A673 (cell line): ENCODE measurements around the gene P4HB. TPM values are rescaled to one million over a fixed set of nuclear protein-coding genes. Genes with fewer than 3 reads are reported as not detected.

Experiments
- BruUV-seq: library from RNA; stranded (reverse); fragments of 400-500 nt; replicated peaks from 2 replicates; lab custom pipeline; 2021; lab: Mats Ljungman, UMichigan
- CTCF ChIA-PET: fragments of 300-600 bp; sonication (Branson Sonifier 250); formaldehyde crosslinking; loops from one replicate; lab custom pipeline; 2022; ENCODE audit warnings: antibody characterized with exemption; lab: Charles Lee
- POLR2A ChIA-PET: fragments of 300-600 bp; sonication (Branson Sonifier 250); formaldehyde crosslinking; loops from one replicate; lab custom pipeline; 2022; ENCODE audit warnings: antibody characterized with exemption; ENCODE audit not compliant: low non-redundant PET; lab: Charles Lee
- DNase-seq: peaks from one replicate; pipeline ENCODE4 v3.0.0-alpha.2; 2015; ENCODE audit warnings: low spot score
- H3K27ac ChIP-seq: fragments of 200-600 bp; sonication (generic); 2 replicates; pipeline ENCODE4 v1.5.1; 2016; ENCODE audit warnings: mixed run types, low read depth, mild to moderate bottlenecking, mixed read lengths, antibody characterized with exemption, low read length; ENCODE audit not compliant: poor library complexity, severe bottlenecking
- H3K27me3 ChIP-seq: fragments of 200-600 bp; sonication (generic); replicated peaks from 2 replicates; pipeline ENCODE4 v1.6.1; 2017; ENCODE audit warnings: mixed run types, low read depth, mild to moderate bottlenecking, mixed read lengths, antibody characterized with exemption, low read length; ENCODE audit not compliant: insufficient read depth, poor library complexity
- H3K36me3 ChIP-seq: fragments of 200-600 bp; sonication (generic); 2 replicates; pipeline ENCODE4 v1.6.1; 2016; ENCODE audit warnings: mixed run types, mild to moderate bottlenecking, mixed read lengths, antibody characterized with exemption, low read length; ENCODE audit not compliant: insufficient read depth, poor library complexity, severe bottlenecking
- H3K4me1 ChIP-seq: fragments of 200-600 bp; sonication (generic); 2 replicates; pipeline ENCODE4 v1.6.1; 2017; ENCODE audit warnings: mixed run types, mild to moderate bottlenecking, mixed read lengths, antibody characterized with exemption, low read length; ENCODE audit not compliant: insufficient read depth, poor library complexity, severe bottlenecking
- H3K4me3 ChIP-seq: fragments of 200-600 bp; sonication (generic); 2 replicates; pipeline ENCODE4 v1.5.1; 2016; ENCODE audit warnings: low read depth, mixed run types, mild to moderate bottlenecking, mixed read lengths, low read length; ENCODE audit not compliant: poor library complexity, severe bottlenecking
- H3K9me3 ChIP-seq: fragments of 200-600 bp; sonication (generic); 2 replicates; pipeline ENCODE4 v1.6.1; 2016; ENCODE audit warnings: mixed run types, low read depth, mild to moderate bottlenecking, mixed read lengths, antibody characterized with exemption, low read length; ENCODE audit not compliant: poor library complexity, severe bottlenecking
- CTCF ChIP-seq: fragments of 300-800, 200-600 bp; sonication (generic); conservative IDR thresholded peaks from 2 replicates; pipeline ENCODE4 v1.5.1; 2017; ENCODE audit warnings: low read depth, mild to moderate bottlenecking, antibody characterized with exemption, low read length, moderate library complexity, mixed read lengths
- EZH2 ChIP-seq: fragments of 200-600 bp; sonication (generic); IDR thresholded peaks from 2 replicates; pipeline ENCODE4 v1.6.1; 2017; ENCODE audit warnings: borderline replicate concordance, low read depth, mild to moderate bottlenecking, mixed read lengths, antibody characterized with exemption, low read length; ENCODE audit not compliant: poor library complexity, severe bottlenecking
- intact Hi-C: fragments of 100-400 bp; cut with micrococcal nuclease; formaldehyde crosslinking; loops from one replicate; pipeline ENCODE4 v1.10.0; 2022; ENCODE audit not compliant: unreplicated experiment
- total RNA-seq: library from RNA; stranded (reverse); gene quantifications from 2 replicates; pipeline ENCODE4 v1.2.3, GENCODE V29; 2021

The P4HB gene
- total RNA-seq, 1 experiment from 2014 or later = 503 TPM

- POLR2A ChIA-PET = interaction anchor here (0.5 to 0.7 kb wide), 4 partner anchors 13 to 62 kb away, joined by 3 to 9 read pairs (median 4); no protein-coding TSS in a partner anchor
Observed at GRCh38 chr17:81854974-81855774, 5.2 kb downstream of the P4HB start.

GRCh38 chr17:81852237-81852636 is 8.1 kb downstream of the P4HB start:
- no peaks in the 10 kb centered on the region for H3K27me3 ChIP-seq
- intact Hi-C loops = no loop called here
- peaks cover 77% of the 10 kb centered on the region for H3K36me3 ChIP-seq
- no peak overlapping the region for H3K27ac ChIP-seq
- H3K4me1 ChIP-seq = no peaks in the 10 kb centered on the region
- no peak for TF ChIP-seq EZH2
- POLR2A ChIA-PET = no interaction called here
- CTCF ChIA-PET = no interaction called here
- BruUV-seq = no TSS peak
- no peak overlapping the region for H3K4me3 ChIP-seq
- no peak for DNase-seq
- no peaks in the 10 kb centered on the region for H3K9me3 ChIP-seq

More at GRCh38 chr17:81854974-81855774, 5.2 kb downstream of the P4HB start:
- DNase-seq = no peak
- H3K36me3 ChIP-seq = peaks cover 77% of the 10 kb centered on the region
- intact Hi-C loops = no loop called here
- TF ChIP-seq CTCF = no peak
- no peak for TF ChIP-seq EZH2
- H3K4me1 ChIP-seq = peaks cover 14% of the 10 kb centered on the region
- CTCF ChIA-PET = no interaction called here
- BruUV-seq = no TSS peak
- no peak overlapping the region for H3K27ac ChIP-seq
- no peaks in the 10 kb centered on the region for H3K9me3 ChIP-seq
- H3K27me3 ChIP-seq = no peaks in the 10 kb centered on the region
- H3K4me3 ChIP-seq = no peak overlapping the region

- intact Hi-C loops = no loop called here
- Histone ChIP-seq H3K36me3 (peaks cover 80% of the 10 kb centered on the region), H3K27me3 (no peaks in the 10 kb centered on the region), H3K4me3 (no peak overlapping the region), H3K9me3 (no peaks in the 10 kb centered on the region), H3K27ac (no peak overlapping the region), H3K4me1 (no peaks in the 10 kb centered on the region)
- ChIA-PET CTCF (no interaction called here), POLR2A (no interaction called here)
- no TSS peak for BruUV-seq
- no peak for DNase-seq
- TF ChIP-seq CTCF (no peak), EZH2 (no peak)
Observed at GRCh38 chr17:81851423-81851822, 8.9 kb downstream of the P4HB start.
